Medulla oblongata (tissue), 1 donor: ENCODE results near the gene KIN.
"Not testable (repeated sequence)": the region's sequence is repeated elsewhere in the genome, so short reads cannot be mapped to it uniquely, and the experiment has no call there.

Source experiments
- DNase-seq: peaks from one replicate; pipeline ENCODE4 v3.0.0-alpha.2; 2015; ENCODE audit errors: extremely low spot score

The KIN gene

GRCh38 chr10:7734821-7735220, 53.0 kb downstream of the KIN start:
- no peak for DNase-seq

GRCh38 chr10:7722927-7723529, 64.8 kb downstream of the KIN start:
- no peak for DNase-seq

- no peak for DNase-seq
Measured at GRCh38 chr10:7720478-7720877, 67.3 kb downstream of the KIN start.

GRCh38 chr10:7718685-7719084, 69.1 kb downstream of the KIN start:
- DNase-seq = no peak

GRCh38 chr10:7717767-7718166, 70.0 kb downstream of the KIN start:
- DNase-seq = no peak

GRCh38 chr10:7715515-7715914, 72.3 kb downstream of the KIN start:
- DNase-seq = no peak

- not testable (repeated sequence) for DNase-seq
Measured at GRCh38 chr10:7711075-7711474, 76.7 kb downstream of the KIN start.

GRCh38 chr10:7710446-7710845, 77.3 kb downstream of the KIN start:
- DNase-seq = no peak

- no peak for DNase-seq
Measured at GRCh38 chr10:7708832-7709231, 79.0 kb downstream of the KIN start.

GRCh38 chr10:7707858-7708622, 79.8 kb downstream of the KIN start:
- no peak for DNase-seq

GRCh38 chr10:7707102-7707501, 80.7 kb downstream of the KIN start:
- no peak for DNase-seq

GRCh38 chr10:7706534-7707073, 81.2 kb downstream of the KIN start:
- DNase-seq = no peak

GRCh38 chr10:7705341-7705740, 82.5 kb downstream of the KIN start:
- no peak for DNase-seq

GRCh38 chr10:7704071-7705016, 83.4 kb downstream of the KIN start:
- no peak for DNase-seq

GRCh38 chr10:7703140-7703539, 84.7 kb downstream of the KIN start, which contains the start of gene ITIH2:
Gene ITIH2, plus strand, starts transcription at chr10:7703316. Its CDS starts 119 bp downstream, at chr10:7703435.
- no peak for DNase-seq

GRCh38 chr10:7702288-7702812, 85.4 kb downstream of the KIN start:
- DNase-seq = no peak

GRCh38 chr10:7701158-7701742, 86.5 kb downstream of the KIN start:
- DNase-seq = no peak
